Left ventricle myocardium superior (tissue), 1 donor: ENCODE data around the gene CRHR1. TPM values are rescaled to one million over a fixed set of nuclear protein-coding genes. Genes with fewer than 3 reads are reported as not detected.

ENCODE experiments used
- ATAC-seq: fragments of 200-7000 bp; cut with Tn5 transposase; one replicate; pipeline ENCODE4 v1.9.1; 2020; ENCODE audit warnings: mild to moderate bottlenecking, moderate library complexity
- DNase-seq: peaks from one replicate; pipeline ENCODE4 v3.0.0-alpha.2; 2020
- intact Hi-C: fragments of 100-400 bp; cut with micrococcal nuclease; formaldehyde crosslinking; loops from one replicate; pipeline ENCODE4 v1.11.0; 2022
- total RNA-seq: library from RNA; stranded (reverse); fragmentation: NEBNext Ultra II Directional; extraction: Animal tissue kit (Norgen Biotek cat#: 25700); gene quantifications from one replicate; pipeline ENCODE4 v1.2.1, GENCODE V29; 2021
- donor health status: DM: no; HTN: yes; CAD: no; lungs with severe emphysema.

Gene CRHR1
- total RNA-seq, 1 donor from 2014 or later, result not detected

GRCh38 chr17:45813048-45813725 is 29.1 kb downstream of the CRHR1 start:
- intact Hi-C loops, result no loop called here
- DNase-seq (no peak), ATAC-seq (no peak)

- peak; percentile 87 for ATAC-seq
- DNase-seq, result peak; percentile 57
- intact Hi-C loops, result no loop called here
Measured at GRCh38 chr17:45814622-45815606, 30.8 kb downstream of the CRHR1 start.

GRCh38 chr17:45815752-45816151 is 31.6 kb downstream of the CRHR1 start:
- intact Hi-C loops, result no loop called here
- no peak for DNase-seq
- ATAC-seq, result no peak

- intact Hi-C loops, result no loop called here
- ATAC-seq (no peak), DNase-seq (no peak)
Measured at GRCh38 chr17:45818041-45818440, 33.9 kb downstream of the CRHR1 start.

GRCh38 chr17:45818699-45819098 is 34.6 kb downstream of the CRHR1 start:
- ATAC-seq (no peak), DNase-seq (no peak)
- intact Hi-C loops, result no loop called here

- intact Hi-C loops, result no loop called here
- DNase-seq, result no peak
- no peak for ATAC-seq
Measured at GRCh38 chr17:45819632-45820031, 35.5 kb downstream of the CRHR1 start.

- DNase-seq, result no peak
- intact Hi-C loops, result no loop called here
Measured at GRCh38 chr17:45820052-45820780, 36.1 kb downstream of the CRHR1 start.

GRCh38 chr17:45821147-45821546 is 37.0 kb downstream of the CRHR1 start:
- DNase-seq (no peak), ATAC-seq (no peak)
- intact Hi-C loops, result no loop called here

More at GRCh38 chr17:45820052-45820780, 36.1 kb downstream of the CRHR1 start:
- ATAC-seq, result peak; percentile 28

- intact Hi-C loops, result no loop called here
- no peak for ATAC-seq
- no peak for DNase-seq
Measured at GRCh38 chr17:45823598-45823997, 39.5 kb downstream of the CRHR1 start.

GRCh38 chr17:45824475-45824874 is 40.4 kb downstream of the CRHR1 start:
- ATAC-seq (no peak), DNase-seq (no peak)
- intact Hi-C loops, result no loop called here

GRCh38 chr17:45824901-45825492 is 40.9 kb downstream of the CRHR1 start:
- intact Hi-C loops, result no loop called here
- ATAC-seq, result no peak
- DNase-seq, result no peak

- intact Hi-C loops, result no loop called here
- ATAC-seq (no peak), DNase-seq (no peak)
Measured at GRCh38 chr17:45825792-45826191, 41.7 kb downstream of the CRHR1 start.

GRCh38 chr17:45826919-45827588 is 42.9 kb downstream of the CRHR1 start:
- no peak for DNase-seq
- intact Hi-C loops, result no loop called here
- ATAC-seq, result no peak

- intact Hi-C loops, result no loop called here
- DNase-seq, result no peak
Measured at GRCh38 chr17:45828171-45828570, 44.1 kb downstream of the CRHR1 start.

GRCh38 chr17:45828582-45829133 is 44.5 kb downstream of the CRHR1 start:
- intact Hi-C loops, result no loop called here
- ATAC-seq (no peak), DNase-seq (no peak)

More at GRCh38 chr17:45828171-45828570, 44.1 kb downstream of the CRHR1 start:
- no peak for ATAC-seq

GRCh38 chr17:45833920-45834319 is 49.8 kb downstream of the CRHR1 start:
- intact Hi-C loops, result loop anchor here (5.0 kb wide), 1 partner anchor 192 kb away; no protein-coding TSS in a partner anchor
- no peak for ATAC-seq
- DNase-seq, result no peak

GRCh38 chr17:45834471-45835396 is 50.6 kb downstream of the CRHR1 start:
- ATAC-seq (no peak), DNase-seq (no peak)
- intact Hi-C loops, result loop anchor here (5.0 kb wide), 1 partner anchor 192 kb away; no protein-coding TSS in a partner anchor
